Measurements from ENCODE around the gene LDLRAD3. TPM values are rescaled to one million over a fixed set of nuclear protein-coding genes. Genes with fewer than 3 reads are reported as not detected.

LDLRAD3 gene
- total RNA-seq, 2 donors from 2014 or later = 19.2 to 30.6 TPM

DNA sequence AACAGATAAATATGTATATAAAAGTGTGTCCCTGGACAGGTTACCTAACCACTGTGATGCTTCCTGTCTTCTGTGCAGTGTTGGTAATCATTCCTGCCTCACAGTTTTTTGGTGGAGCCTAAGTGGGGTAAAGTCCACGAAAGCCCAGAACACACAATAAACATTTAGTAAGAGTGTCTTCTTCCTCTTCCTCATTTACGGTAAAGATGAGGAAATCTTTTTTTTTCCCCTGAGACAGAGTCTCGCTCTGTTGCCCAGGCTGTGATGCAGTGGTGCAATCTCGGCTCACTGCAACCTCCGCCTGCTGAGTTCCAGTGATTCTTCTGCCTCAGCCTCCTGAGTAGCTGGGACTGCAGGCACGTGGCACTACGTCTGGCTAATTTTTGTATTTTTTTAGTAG lies 117.1 kb downstream of the LDLRAD3 start:
- Histone ChIP-seq H3K27ac (ENCODE audit: low read depth, low read length) (no peak overlapping the region), H3K27me3 (ENCODE audit: control insufficient read depth, insufficient read depth, low read length, poor library complexity, severe bottlenecking) (no peaks in the 10 kb centered on the region), H3K36me3 (ENCODE audit: control insufficient read depth, insufficient read depth, low read length) (peaks cover 6% of the 10 kb centered on the region), H3K4me3 (ENCODE audit: low read length) (no peak overlapping the region), H3K4me1 (ENCODE audit: control insufficient read depth, insufficient read depth, low read length) (no peaks in the 10 kb centered on the region), H3K9ac (ENCODE audit: extremely low read depth, low read length, poor library complexity, severe bottlenecking) (no peak overlapping the region), H3K9me3 (ENCODE audit: control insufficient read depth, low read length) (peaks cover 9% of the 10 kb centered on the region)
- H3K4me1 Mint-ChIP-seq = no peaks in the 10 kb centered on the region
- TF ChIP-seq, protein P1, sequence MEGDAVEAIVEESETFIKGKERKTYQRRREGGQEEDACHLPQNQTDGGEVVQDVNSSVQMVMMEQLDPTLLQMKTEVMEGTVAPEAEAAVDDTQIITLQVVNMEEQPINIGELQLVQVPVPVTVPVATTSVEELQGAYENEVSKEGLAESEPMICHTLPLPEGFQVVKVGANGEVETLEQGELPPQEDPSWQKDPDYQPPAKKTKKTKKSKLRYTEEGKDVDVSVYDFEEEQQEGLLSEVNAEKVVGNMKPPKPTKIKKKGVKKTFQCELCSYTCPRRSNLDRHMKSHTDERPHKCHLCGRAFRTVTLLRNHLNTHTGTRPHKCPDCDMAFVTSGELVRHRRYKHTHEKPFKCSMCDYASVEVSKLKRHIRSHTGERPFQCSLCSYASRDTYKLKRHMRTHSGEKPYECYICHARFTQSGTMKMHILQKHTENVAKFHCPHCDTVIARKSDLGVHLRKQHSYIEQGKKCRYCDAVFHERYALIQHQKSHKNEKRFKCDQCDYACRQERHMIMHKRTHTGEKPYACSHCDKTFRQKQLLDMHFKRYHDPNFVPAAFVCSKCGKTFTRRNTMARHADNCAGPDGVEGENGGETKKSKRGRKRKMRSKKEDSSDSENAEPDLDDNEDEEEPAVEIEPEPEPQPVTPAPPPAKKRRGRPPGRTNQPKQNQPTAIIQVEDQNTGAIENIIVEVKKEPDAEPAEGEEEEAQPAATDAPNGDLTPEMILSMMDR (conservative IDR thresholded peaks at IDR 0.05) = no peak
- 93 to 100% methylated on average over 4 to 7 of the region's 7 CpGs for WGBS, 2 experiments (ENCODE audit: insufficient coverage in 1 of 2, insufficient read length in 1 of 2)
- no peak for DNase-seq
- no peaks in the 10 kb centered on the region for H3K27me3 Mint-ChIP-seq (ENCODE audit: insufficient read depth)
- no peak overlapping the region for H3K27ac Mint-ChIP-seq
- peaks cover 7% of the 10 kb centered on the region for H3K9me3 Mint-ChIP-seq
- H3K4me3 Mint-ChIP-seq = no peak overlapping the region
- peaks cover 23% of the 10 kb centered on the region for H3K36me3 Mint-ChIP-seq (ENCODE audit: low read depth)

DNA sequence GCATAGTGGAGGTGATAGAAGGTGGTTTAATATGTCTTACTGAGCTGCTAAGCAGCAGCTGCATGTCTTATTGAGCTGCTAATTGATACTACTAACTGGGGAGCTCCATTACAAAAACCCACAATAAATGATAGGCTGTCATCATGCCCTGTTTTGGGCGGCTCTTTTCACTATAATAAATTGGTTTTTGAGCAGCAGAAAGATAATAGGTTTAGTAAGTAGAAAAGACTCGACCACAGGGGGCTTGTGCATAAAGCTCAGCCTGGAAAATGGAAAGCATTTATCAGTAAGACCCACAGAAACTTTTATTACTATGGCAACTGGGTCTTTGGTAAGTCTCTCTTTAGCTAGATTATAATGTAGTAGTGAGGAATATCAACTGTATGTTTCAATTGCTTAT lies 117.6 kb downstream of the LDLRAD3 start:
- Histone ChIP-seq H3K4me3 (ENCODE audit: low read length) (no peak overlapping the region), H3K36me3 (ENCODE audit: control insufficient read depth, insufficient read depth, low read length) (peaks cover 6% of the 10 kb centered on the region), H3K9me3 (ENCODE audit: control insufficient read depth, low read length) (peaks cover 14% of the 10 kb centered on the region), H3K4me1 (ENCODE audit: control insufficient read depth, insufficient read depth, low read length) (no peaks in the 10 kb centered on the region), H3K9ac (ENCODE audit: extremely low read depth, low read length, poor library complexity, severe bottlenecking) (no peak overlapping the region), H3K27me3 (ENCODE audit: control insufficient read depth, insufficient read depth, low read length, poor library complexity, severe bottlenecking) (no peaks in the 10 kb centered on the region), H3K27ac (ENCODE audit: low read depth, low read length) (no peak overlapping the region)
- Mint-ChIP-seq H3K27ac (no peak overlapping the region), H3K27me3 (ENCODE audit: insufficient read depth) (no peaks in the 10 kb centered on the region), H3K4me1 (no peaks in the 10 kb centered on the region), H3K4me3 (no peak overlapping the region), H3K9me3 (peaks cover 8% of the 10 kb centered on the region), H3K36me3 (ENCODE audit: low read depth) (peaks cover 24% of the 10 kb centered on the region)
- DNase-seq = no peak
- TF ChIP-seq, protein P1 (conservative IDR thresholded peaks at IDR 0.05) = no peak
- WGBS, 2 experiments (ENCODE audit: insufficient coverage in 1 of 2, insufficient read length in 1 of 2) = 90 to 100% methylated on average over 1 to 2 of the region's 2 CpGs

DNA sequence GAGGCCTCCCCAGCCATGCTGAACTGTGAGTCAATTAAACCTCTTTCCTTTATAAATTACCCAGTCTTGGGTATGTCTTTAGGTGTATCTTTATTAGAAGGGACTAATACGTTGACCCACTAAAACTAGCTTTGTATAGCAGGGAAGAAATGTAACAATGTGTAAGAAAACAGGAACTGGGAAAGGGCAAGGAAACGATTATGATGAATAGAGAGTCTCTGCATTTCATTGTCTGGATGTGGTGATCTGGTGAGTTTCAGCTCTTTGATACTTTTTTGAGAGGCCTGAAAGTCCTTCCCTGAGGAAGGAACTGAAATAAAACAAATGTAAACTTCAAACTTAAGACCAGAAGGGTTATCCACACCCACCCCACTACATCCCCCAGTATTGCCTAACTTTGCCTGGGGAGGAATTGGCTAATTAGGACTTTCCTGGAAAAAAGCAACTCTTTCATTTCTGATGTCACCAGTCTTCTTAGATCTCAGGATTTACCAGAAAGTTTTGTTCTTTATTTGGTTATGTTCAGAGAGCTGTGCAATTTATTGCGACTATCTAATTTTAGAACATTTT lies 119.0 kb downstream of the LDLRAD3 start:
- no peaks in the 10 kb centered on the region for H3K4me1 ChIP-seq (ENCODE audit: control insufficient read depth, insufficient read depth, low read length)
- peaks cover 19% of the 10 kb centered on the region for H3K9me3 Mint-ChIP-seq
- H3K27ac ChIP-seq (ENCODE audit: low read depth, low read length) = no peak overlapping the region
- no peak overlapping the region for H3K4me3 ChIP-seq (ENCODE audit: low read length)
- peaks cover 31% of the 10 kb centered on the region for H3K36me3 Mint-ChIP-seq (ENCODE audit: low read depth)
- no peak overlapping the region for H3K27ac Mint-ChIP-seq
- no peak overlapping the region for H3K9ac ChIP-seq (ENCODE audit: extremely low read depth, low read length, poor library complexity, severe bottlenecking)
- WGBS, 2 experiments (ENCODE audit: insufficient coverage in 1 of 2, insufficient read length in 1 of 2) = 94 to 100% methylated on average over 2 to 3 of the region's 3 CpGs
- TF ChIP-seq, protein P1 (conservative IDR thresholded peaks at IDR 0.05) = no peak
- no peak overlapping the region for H3K4me3 Mint-ChIP-seq
- no peaks in the 10 kb centered on the region for H3K27me3 Mint-ChIP-seq (ENCODE audit: insufficient read depth)
- no peak for DNase-seq
- H3K4me1 Mint-ChIP-seq = no peaks in the 10 kb centered on the region
- peaks cover 27% of the 10 kb centered on the region for H3K9me3 ChIP-seq (ENCODE audit: control insufficient read depth, low read length)
- no peaks in the 10 kb centered on the region for H3K27me3 ChIP-seq (ENCODE audit: control insufficient read depth, insufficient read depth, low read length, poor library complexity, severe bottlenecking)
- H3K36me3 ChIP-seq (ENCODE audit: control insufficient read depth, insufficient read depth, low read length) = peaks cover 11% of the 10 kb centered on the region
